WTC11 (cell line): ENCODE results near the gene HNRNPH2. TPM values are rescaled to one million over a fixed set of nuclear protein-coding genes. Genes with fewer than 3 reads are reported as not detected.

ENCODE experiments used
- ATAC-seq: fragments of 200-7000 bp; cut with Tn5 transposase; 2 replicates; pipeline ENCODE4 v1.10.0; 2021; ENCODE audit warnings: mild to moderate bottlenecking, moderate library complexity
- CTCF ChIA-PET: fragments of 300-600 bp; sonication (Branson Sonifier 250); formaldehyde crosslinking; loops from one replicate; lab custom pipeline; 2021; ENCODE audit warnings: antibody characterized with exemption; lab: Charles Lee
- POLR2A ChIA-PET: fragments of 350-600 bp; sonication (Branson Sonifier 250); formaldehyde crosslinking; loops from one replicate; lab custom pipeline; 2021; ENCODE audit warnings: antibody characterized with exemption; lab: Charles Lee
- DNase-seq: peaks from one replicate; pipeline ENCODE4 v3.0.0; 2021; ENCODE audit warnings: low spot score
- H3K27ac Mint-ChIP-seq: 2 replicates; pipeline ENCODE4 v1.8.0; 2021; ENCODE audit warnings: mixed read lengths
- H3K27me3 Mint-ChIP-seq: 2 replicates; pipeline ENCODE4 v1.8.0; 2021; ENCODE audit warnings: low read depth, mild to moderate bottlenecking, moderate library complexity, mixed read lengths
- H3K36me3 Mint-ChIP-seq: 2 replicates; pipeline ENCODE4 v1.8.0; 2021; ENCODE audit warnings: mixed read lengths
- H3K4me1 Mint-ChIP-seq: 2 replicates; pipeline ENCODE4 v1.8.0; 2022; ENCODE audit warnings: mixed read lengths
- H3K4me3 Mint-ChIP-seq: 2 replicates; pipeline ENCODE4 v1.8.0; 2021; ENCODE audit warnings: mild to moderate bottlenecking, moderate library complexity, mixed read lengths
- H3K9me3 Mint-ChIP-seq: 2 replicates; pipeline ENCODE4 v1.8.0; 2021; ENCODE audit warnings: mixed read lengths
- AR ChIP-seq: fragments of 250-450 bp; sonication (Bioruptor Pico); IDR thresholded peaks from 2 replicates; pipeline ENCODE4 v1.9.0; 2021; ENCODE audit warnings: mild to moderate bottlenecking
- ATF1 ChIP-seq: sonication (generic); formaldehyde crosslinking; IDR thresholded peaks from 2 replicates; pipeline ENCODE4 v1.8.1; 2023; ENCODE audit warnings: mild to moderate bottlenecking, moderate library complexity, missing genetic modification reagents
- CBFB ChIP-seq: sonication (generic); formaldehyde crosslinking; IDR thresholded peaks from 2 replicates; pipeline ENCODE4 v1.8.1; 2022; ENCODE audit warnings: mild to moderate bottlenecking, low read depth, missing genetic modification reagents
- EMX1 ChIP-seq: fragments of 250-450 bp; sonication (Bioruptor Pico); IDR thresholded peaks from 2 replicates; pipeline ENCODE4 v1.8.0; 2021; ENCODE audit warnings: mild to moderate bottlenecking
- FOXK1 ChIP-seq: sonication (generic); formaldehyde crosslinking; IDR thresholded peaks from 2 replicates; pipeline ENCODE4 v1.8.0; 2022; ENCODE audit warnings: mild to moderate bottlenecking, moderate library complexity, missing genetic modification reagents
- GTF2I ChIP-seq: fragments of 250-450 bp; sonication (Bioruptor Pico); conservative IDR thresholded peaks from 2 replicates; pipeline ENCODE4 v1.4.0; 2021; ENCODE audit warnings: mild to moderate bottlenecking
- HMGA2 ChIP-seq: fragments of 250-450 bp; sonication (Bioruptor Pico); IDR thresholded peaks from 2 replicates; pipeline ENCODE4 v1.4.0; 2021; ENCODE audit warnings: mild to moderate bottlenecking, moderate library complexity
- IRF1 ChIP-seq: sonication (generic); formaldehyde crosslinking; IDR thresholded peaks from 2 replicates; pipeline ENCODE4 v1.8.0; 2023; ENCODE audit warnings: missing genetic modification reagents
- NFE2L1 ChIP-seq: sonication (generic); formaldehyde crosslinking; IDR thresholded peaks from 2 replicates; pipeline ENCODE4 v1.8.1; 2023; ENCODE audit warnings: missing genetic modification reagents
- OVOL2 ChIP-seq: fragments of 250-450 bp; sonication (Bioruptor Pico); IDR thresholded peaks from 2 replicates; pipeline ENCODE4 v1.9.0; 2021; ENCODE audit warnings: mild to moderate bottlenecking, borderline replicate concordance
- TP53 ChIP-seq: sonication (generic); formaldehyde crosslinking; IDR thresholded peaks from 2 replicates; pipeline ENCODE4 v1.8.1; 2023; ENCODE audit warnings: mild to moderate bottlenecking, missing genetic modification reagents
- ZMAT4 ChIP-seq: fragments of 250-450 bp; sonication (Bioruptor Pico); IDR thresholded peaks from 2 replicates; pipeline ENCODE4 v1.9.0; 2021; ENCODE audit warnings: mild to moderate bottlenecking
- ZNF121 ChIP-seq: sonication (generic); formaldehyde crosslinking; IDR thresholded peaks from 2 replicates; pipeline ENCODE4 v1.8.0; 2023; ENCODE audit warnings: missing genetic modification reagents
- ZNF232 ChIP-seq: sonication (generic); formaldehyde crosslinking; IDR thresholded peaks from 2 replicates; pipeline ENCODE4 v1.8.0; 2022; ENCODE audit warnings: mild to moderate bottlenecking, missing genetic modification reagents
- ZNF317 ChIP-seq: sonication (generic); formaldehyde crosslinking; IDR thresholded peaks from 2 replicates; pipeline ENCODE4 v1.8.1; 2023; ENCODE audit warnings: low read depth, mild to moderate bottlenecking, moderate library complexity, missing genetic modification reagents, borderline replicate concordance
- ZNF416 ChIP-seq: fragments of 250-450 bp; sonication (Bioruptor Pico); IDR thresholded peaks from 2 replicates; pipeline ENCODE4 v1.9.0; 2021; ENCODE audit warnings: mild to moderate bottlenecking, inconsistent platforms
- total RNA-seq: library from RNA; stranded (reverse); gene quantifications from 3 replicates; pipeline ENCODE4 v1.2.3, GENCODE V29; 2021
- TF ChIP-seq, protein P1 (sequence below): sonication (generic); formaldehyde crosslinking; IDR thresholded peaks from 2 replicates; pipeline ENCODE4 v1.8.0; 2022; ENCODE audit warnings: missing genetic modification reagents
- TF ChIP-seq, protein P2 (sequence below): fragments of 250-450 bp; sonication (Bioruptor Pico); conservative IDR thresholded peaks from 2 replicates; pipeline ENCODE4 v1.9.0; 2021; ENCODE audit warnings: mild to moderate bottlenecking
- TF ChIP-seq, protein P3 (sequence below): sonication (generic); formaldehyde crosslinking; IDR thresholded peaks from 2 replicates; pipeline ENCODE4 v1.8.1; 2022; ENCODE audit warnings: low read depth, missing genetic modification reagents, borderline replicate concordance
- TF ChIP-seq, protein P4 (sequence below): sonication (generic); formaldehyde crosslinking; IDR thresholded peaks from 2 replicates; pipeline ENCODE4 v1.8.1; 2023; ENCODE audit warnings: mild to moderate bottlenecking, missing genetic modification reagents, moderate library complexity
- TF ChIP-seq, protein P5 (sequence below): fragments of 250-450 bp; sonication (Bioruptor Pico); IDR thresholded peaks from 2 replicates; pipeline ENCODE4 v2.1.2; 2022; ENCODE audit warnings: mild to moderate bottlenecking, moderate library complexity
- TF ChIP-seq, protein P6 (sequence below): sonication (generic); formaldehyde crosslinking; IDR thresholded peaks from 2 replicates; pipeline ENCODE4 v1.8.0; 2022; ENCODE audit warnings: mild to moderate bottlenecking, missing genetic modification reagents

Gene HNRNPH2
- total RNA-seq, 1 experiment from 2014 or later = 70.9 TPM

DNA sequence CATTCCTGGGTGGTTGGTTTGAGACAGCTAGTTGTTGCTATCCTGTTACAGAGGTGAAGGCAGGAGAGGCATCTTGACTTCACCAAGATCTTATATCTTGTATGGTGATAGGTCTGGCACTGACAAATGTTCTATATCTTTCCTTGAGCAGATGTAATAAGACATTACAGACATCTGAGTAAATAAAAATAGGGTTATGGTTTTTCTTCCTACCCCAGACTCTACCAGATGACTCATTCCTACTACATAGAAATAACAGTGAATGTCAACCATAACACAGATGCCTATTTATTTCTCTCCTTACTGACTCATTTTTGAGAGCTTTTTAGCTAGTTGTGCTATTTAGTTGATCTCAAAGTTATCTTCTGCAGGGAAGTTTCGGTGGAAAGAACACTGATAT is 21.9 kb downstream of the HNRNPH2 start (continued):
- TF ChIP-seq HMGA2 (CRISPR knock-in tag) (no peak), ZMAT4 (CRISPR knock-in tag) (no peak), ZNF232 (CRISPR knock-in tag) (no peak), CBFB (CRISPR knock-in tag) (no peak), ZNF121 (CRISPR knock-in tag) (no peak)

GRCh38 chrX:101430457-101431078 is 22.5 kb downstream of the HNRNPH2 start:
- Mint-ChIP-seq H3K4me1 (no peaks in the 10 kb centered on the region), H3K4me3 (no peak overlapping the region), H3K27ac (no peak overlapping the region), H3K9me3 (peaks cover 17% of the 10 kb centered on the region), H3K27me3 (no peaks in the 10 kb centered on the region; the same call in 1 of the 2 replicates), H3K36me3 (peaks cover 47% of the 10 kb centered on the region)
- CTCF ChIA-PET = no interaction called here
- DNase-seq = no peak
- no peak for ATAC-seq
- POLR2A ChIA-PET = no interaction called here
- TF ChIP-seq EMX1 (CRISPR knock-in tag) (no peak), AR (no peak), ATF1 (CRISPR knock-in tag) (no peak), OVOL2 (CRISPR knock-in tag) (no peak), ZNF416 (no peak), FOXK1 (CRISPR knock-in tag) (no peak), TP53 (CRISPR knock-in tag) (no peak), IRF1 (CRISPR knock-in tag) (no peak), GTF2I (no peak), ZNF317 (CRISPR knock-in tag) (no peak), NFE2L1 (CRISPR knock-in tag) (no peak)
- TF ChIP-seq, protein P1, sequence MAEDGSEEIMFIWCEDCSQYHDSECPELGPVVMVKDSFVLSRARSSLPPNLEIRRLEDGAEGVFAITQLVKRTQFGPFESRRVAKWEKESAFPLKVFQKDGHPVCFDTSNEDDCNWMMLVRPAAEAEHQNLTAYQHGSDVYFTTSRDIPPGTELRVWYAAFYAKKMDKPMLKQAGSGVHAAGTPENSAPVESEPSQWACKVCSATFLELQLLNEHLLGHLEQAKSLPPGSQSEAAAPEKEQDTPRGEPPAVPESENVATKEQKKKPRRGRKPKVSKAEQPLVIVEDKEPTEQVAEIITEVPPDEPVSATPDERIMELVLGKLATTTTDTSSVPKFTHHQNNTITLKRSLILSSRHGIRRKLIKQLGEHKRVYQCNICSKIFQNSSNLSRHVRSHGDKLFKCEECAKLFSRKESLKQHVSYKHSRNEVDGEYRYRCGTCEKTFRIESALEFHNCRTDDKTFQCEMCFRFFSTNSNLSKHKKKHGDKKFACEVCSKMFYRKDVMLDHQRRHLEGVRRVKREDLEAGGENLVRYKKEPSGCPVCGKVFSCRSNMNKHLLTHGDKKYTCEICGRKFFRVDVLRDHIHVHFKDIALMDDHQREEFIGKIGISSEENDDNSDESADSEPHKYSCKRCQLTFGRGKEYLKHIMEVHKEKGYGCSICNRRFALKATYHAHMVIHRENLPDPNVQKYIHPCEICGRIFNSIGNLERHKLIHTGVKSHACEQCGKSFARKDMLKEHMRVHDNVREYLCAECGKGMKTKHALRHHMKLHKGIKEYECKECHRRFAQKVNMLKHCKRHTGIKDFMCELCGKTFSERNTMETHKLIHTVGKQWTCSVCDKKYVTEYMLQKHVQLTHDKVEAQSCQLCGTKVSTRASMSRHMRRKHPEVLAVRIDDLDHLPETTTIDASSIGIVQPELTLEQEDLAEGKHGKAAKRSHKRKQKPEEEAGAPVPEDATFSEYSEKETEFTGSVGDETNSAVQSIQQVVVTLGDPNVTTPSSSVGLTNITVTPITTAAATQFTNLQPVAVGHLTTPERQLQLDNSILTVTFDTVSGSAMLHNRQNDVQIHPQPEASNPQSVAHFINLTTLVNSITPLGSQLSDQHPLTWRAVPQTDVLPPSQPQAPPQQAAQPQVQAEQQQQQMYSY (CRISPR knock-in tag) = no peak
- TF ChIP-seq, protein P2, sequence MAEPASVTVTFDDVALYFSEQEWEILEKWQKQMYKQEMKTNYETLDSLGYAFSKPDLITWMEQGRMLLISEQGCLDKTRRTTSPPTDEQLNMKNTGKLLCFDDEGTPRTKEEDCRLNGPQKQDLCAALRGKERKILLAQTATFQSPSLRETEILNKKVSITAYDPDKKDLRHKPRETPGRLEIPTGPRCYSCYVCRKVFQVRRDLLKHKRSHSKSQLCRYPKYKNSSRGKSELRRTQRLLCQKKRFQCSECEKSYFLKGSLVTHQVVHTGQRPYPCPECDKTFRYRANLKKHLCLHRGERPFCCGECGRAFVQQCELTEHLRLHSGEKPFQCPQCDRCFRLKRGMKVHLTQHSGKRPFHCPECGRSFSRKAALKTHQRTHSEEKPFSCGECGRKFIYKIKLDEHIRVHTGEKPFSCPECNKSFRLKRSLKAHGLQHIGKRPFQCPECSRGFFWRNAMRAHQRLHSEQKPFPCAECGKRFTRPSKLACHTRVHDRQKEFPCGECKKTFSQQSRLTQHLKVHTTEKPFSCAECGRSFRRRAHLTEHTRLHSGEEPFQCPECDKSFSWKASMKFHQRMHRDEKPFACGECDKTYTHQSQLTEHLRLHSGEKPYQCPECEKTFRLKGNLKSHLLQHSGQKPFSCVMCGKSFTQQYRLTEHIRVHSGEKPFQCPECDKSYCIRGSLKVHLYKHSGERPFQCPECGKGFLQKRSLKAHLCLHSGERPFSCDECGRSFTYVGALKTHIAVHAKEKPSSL (CRISPR knock-in tag) = no peak
- TF ChIP-seq, protein P3, sequence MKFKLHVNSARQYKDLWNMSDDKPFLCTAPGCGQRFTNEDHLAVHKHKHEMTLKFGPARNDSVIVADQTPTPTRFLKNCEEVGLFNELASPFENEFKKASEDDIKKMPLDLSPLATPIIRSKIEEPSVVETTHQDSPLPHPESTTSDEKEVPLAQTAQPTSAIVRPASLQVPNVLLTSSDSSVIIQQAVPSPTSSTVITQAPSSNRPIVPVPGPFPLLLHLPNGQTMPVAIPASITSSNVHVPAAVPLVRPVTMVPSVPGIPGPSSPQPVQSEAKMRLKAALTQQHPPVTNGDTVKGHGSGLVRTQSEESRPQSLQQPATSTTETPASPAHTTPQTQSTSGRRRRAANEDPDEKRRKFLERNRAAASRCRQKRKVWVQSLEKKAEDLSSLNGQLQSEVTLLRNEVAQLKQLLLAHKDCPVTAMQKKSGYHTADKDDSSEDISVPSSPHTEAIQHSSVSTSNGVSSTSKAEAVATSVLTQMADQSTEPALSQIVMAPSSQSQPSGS (CRISPR knock-in tag) = no peak
- TF ChIP-seq, protein P4, sequence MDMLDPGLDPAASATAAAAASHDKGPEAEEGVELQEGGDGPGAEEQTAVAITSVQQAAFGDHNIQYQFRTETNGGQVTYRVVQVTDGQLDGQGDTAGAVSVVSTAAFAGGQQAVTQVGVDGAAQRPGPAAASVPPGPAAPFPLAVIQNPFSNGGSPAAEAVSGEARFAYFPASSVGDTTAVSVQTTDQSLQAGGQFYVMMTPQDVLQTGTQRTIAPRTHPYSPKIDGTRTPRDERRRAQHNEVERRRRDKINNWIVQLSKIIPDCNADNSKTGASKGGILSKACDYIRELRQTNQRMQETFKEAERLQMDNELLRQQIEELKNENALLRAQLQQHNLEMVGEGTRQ (CRISPR knock-in tag) = no peak
- TF ChIP-seq, protein P5, sequence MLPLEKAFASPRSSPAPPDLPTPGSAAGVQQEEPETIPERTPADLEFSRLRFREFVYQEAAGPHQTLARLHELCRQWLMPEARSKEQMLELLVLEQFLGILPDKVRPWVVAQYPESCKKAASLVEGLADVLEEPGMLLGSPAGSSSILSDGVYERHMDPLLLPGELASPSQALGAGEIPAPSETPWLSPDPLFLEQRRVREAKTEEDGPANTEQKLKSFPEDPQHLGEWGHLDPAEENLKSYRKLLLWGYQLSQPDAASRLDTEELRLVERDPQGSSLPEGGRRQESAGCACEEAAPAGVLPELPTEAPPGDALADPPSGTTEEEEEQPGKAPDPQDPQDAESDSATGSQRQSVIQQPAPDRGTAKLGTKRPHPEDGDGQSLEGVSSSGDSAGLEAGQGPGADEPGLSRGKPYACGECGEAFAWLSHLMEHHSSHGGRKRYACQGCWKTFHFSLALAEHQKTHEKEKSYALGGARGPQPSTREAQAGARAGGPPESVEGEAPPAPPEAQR (CRISPR knock-in tag) = no peak
- TF ChIP-seq, protein P6, sequence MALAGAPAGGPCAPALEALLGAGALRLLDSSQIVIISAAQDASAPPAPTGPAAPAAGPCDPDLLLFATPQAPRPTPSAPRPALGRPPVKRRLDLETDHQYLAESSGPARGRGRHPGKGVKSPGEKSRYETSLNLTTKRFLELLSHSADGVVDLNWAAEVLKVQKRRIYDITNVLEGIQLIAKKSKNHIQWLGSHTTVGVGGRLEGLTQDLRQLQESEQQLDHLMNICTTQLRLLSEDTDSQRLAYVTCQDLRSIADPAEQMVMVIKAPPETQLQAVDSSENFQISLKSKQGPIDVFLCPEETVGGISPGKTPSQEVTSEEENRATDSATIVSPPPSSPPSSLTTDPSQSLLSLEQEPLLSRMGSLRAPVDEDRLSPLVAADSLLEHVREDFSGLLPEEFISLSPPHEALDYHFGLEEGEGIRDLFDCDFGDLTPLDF (CRISPR knock-in tag) = no peak
